K562 (cell line): Measurements from ENCODE around the gene RIPPLY3. TPM values are rescaled to one million over a fixed set of nuclear protein-coding genes. Genes with fewer than 3 reads are reported as not detected.
A peak's percentile ranks its signal among the peaks of the same experiment; 100 is the strongest.

Experiments used
- CCAR2 ChIP-seq: fragments of 200-400 bp; formaldehyde crosslinking; IDR thresholded peaks from 2 replicates; pipeline ENCODE4 v1.6.1; 2017; ENCODE audit warnings: mild to moderate bottlenecking, low read depth, low read length
- E2F3 ChIP-seq: fragments of 250-450 bp; sonication (Bioruptor Pico); IDR thresholded peaks from 2 replicates; pipeline ENCODE4 v1.4.0; 2020; ENCODE audit warnings: mild to moderate bottlenecking
- EP300 ChIP-seq: IDR thresholded peaks from 2 replicates; pipeline ENCODE4 v1.6.1; 2012; ENCODE audit warnings: low read length, improper control_type of control experiment
- FOXA1 ChIP-seq: fragments of 450-650 bp; IDR thresholded peaks from 2 replicates; pipeline ENCODE4 v1.6.1; 2016; ENCODE audit warnings: mild to moderate bottlenecking, borderline replicate concordance
- FOXM1 ChIP-seq, 2 experiments: fragments of 450-650 bp in 1 of 2; sonication (generic) in 1 of 2; formaldehyde crosslinking in 1 of 2; IDR thresholded peaks; 2 replicates each; pipeline versions ENCODE4 v1.6.1 to v1.9.0; 2017 to 2022; ENCODE audit warnings: low read depth in 2 of 2, mild to moderate bottlenecking in 2 of 2, missing genetic modification reagents in 1 of 2, moderate library complexity in 1 of 2
- FUS ChIP-seq: fragments of 200-400 bp; formaldehyde crosslinking; optimal IDR thresholded peaks from 2 replicates; pipeline ENCODE3; 2017; ENCODE audit warnings: low read depth, low read length
- GATA2 ChIP-seq: sonication (generic); formaldehyde crosslinking; IDR thresholded peaks from 2 replicates; pipeline ENCODE4 v1.4.0; 2020; ENCODE audit warnings: mild to moderate bottlenecking, missing genetic modification reagents
- GTF2E2 ChIP-seq: fragments of 200-800 bp; sonication (Bioruptor generic); IDR thresholded peaks from 2 replicates; pipeline ENCODE4 v1.6.1; 2016; ENCODE audit warnings: missing genetic modification characterization, missing compliant biosample characterization
- HEY1 ChIP-seq: fragments of 250-450 bp; sonication (Bioruptor Pico); IDR thresholded peaks from 2 replicates; pipeline ENCODE4 v1.5.0; 2020; ENCODE audit warnings: mild to moderate bottlenecking, moderate library complexity, borderline replicate concordance
- HNRNPH1 ChIP-seq: fragments of 200-400 bp; formaldehyde crosslinking; optimal IDR thresholded peaks from 2 replicates; pipeline ENCODE3; 2017; ENCODE audit warnings: low read depth, mild to moderate bottlenecking, low read length, moderate library complexity
- JUN ChIP-seq, 2 experiments: sonication (generic) in 1 of 2; formaldehyde crosslinking in 1 of 2; IDR thresholded peaks; 2 replicates each; pipeline versions ENCODE4 v1.6.1 to v1.8.0; 2012 to 2022; ENCODE audit warnings: borderline replicate concordance in 2 of 2, mild to moderate bottlenecking in 2 of 2, improper control_type of control experiment in 1 of 2, low read depth in 1 of 2, low read length in 1 of 2, missing genetic modification reagents in 1 of 2
- NUFIP1 ChIP-seq: fragments of 450-650 bp; IDR thresholded peaks from 2 replicates; pipeline ENCODE4 v1.6.1; 2018; ENCODE audit not compliant: partially characterized antibody
- SPI1 ChIP-seq: IDR thresholded peaks from 2 replicates; pipeline ENCODE4 v1.6.1; 2011; ENCODE audit warnings: low read depth, low read length, control low read depth, borderline replicate concordance
- TCFL5 ChIP-seq: fragments of 250-450 bp; sonication (Bioruptor Pico); conservative IDR thresholded peaks from 2 replicates; pipeline ENCODE4 v1.6.1; 2021; ENCODE audit warnings: mild to moderate bottlenecking, moderate library complexity, matching md5 sums
- ZNF143 ChIP-seq: sonication (generic); formaldehyde crosslinking; IDR thresholded peaks from 2 replicates; pipeline ENCODE4 v1.9.0; 2022; ENCODE audit warnings: mild to moderate bottlenecking, missing genetic modification reagents
- ZNF764 ChIP-seq: fragments of 250-450 bp; sonication (Bioruptor Pico); IDR thresholded peaks from 2 replicates; pipeline ENCODE4 v1.4.0; 2020; ENCODE audit warnings: low read depth, mild to moderate bottlenecking, moderate library complexity
- polyA plus RNA-seq, 8 experiments: library from polyadenylated mRNA; depleted of rRNA in 4 of 8; stranded (reverse) in 5 of 8; unstranded in 3 of 8; fragments of >200 nt; fragmentation: Nextera tagmentation in 2 of 8; fragmentation: Illumina TruSeq in 1 of 8; extraction: Ambion mirVana in 2 of 8; extraction: Trizol in 1 of 8; gene quantifications; 2 replicates each; pipeline versions ENCODE4 v1.2.1 to v1.2.3, GENCODE V29; 2011 to 2014; ENCODE audit warnings: inconsistent platforms in 1 of 8, missing spikeins in 1 of 8
- total RNA-seq, 7 experiments: library from RNA; depleted of rRNA in 6 of 7; stranded (reverse); fragments of >200 nt in 6 of 7; fragmentation: Illumina TruSeq in 2 of 7; extraction: Trizol in 2 of 7; gene quantifications; 2 replicates each; pipeline versions ENCODE4 v1.2.1 to v1.2.3, GENCODE V29; 2011 to 2021; ENCODE audit warnings: low replicate concordance in 1 of 7
- TF ChIP-seq, protein P1 (sequence below): sonication (generic); formaldehyde crosslinking; IDR thresholded peaks from 2 replicates; pipeline ENCODE4 v1.8.0; 2022; ENCODE audit warnings: mild to moderate bottlenecking, missing genetic modification reagents
- TF ChIP-seq, protein P2 (sequence below), 2 experiments: fragments of 450-650 bp in 1 of 2; IDR thresholded peaks; 2 replicates each; pipeline ENCODE4 v1.6.1; 2011 to 2017; ENCODE audit warnings: low read depth in 2 of 2, antibody characterized with exemption in 1 of 2, borderline replicate concordance in 1 of 2, low read length in 1 of 2, mild to moderate bottlenecking in 1 of 2, mixed read lengths in 1 of 2; ENCODE audit not compliant: control insufficient read depth in 1 of 2
- TF ChIP-seq, protein P3 (sequence below), 2 experiments: fragments of 150-350 bp in 1 of 2; IDR thresholded peaks; 2 replicates each; pipeline ENCODE4 v1.6.1; 2012 to 2016; ENCODE audit warnings: low read depth in 2 of 2, low read length in 2 of 2, mild to moderate bottlenecking in 1 of 2, moderate library complexity in 1 of 2

RIPPLY3 gene
- total and polyA plus RNA-seq, 9 of the 15 experiments (the other 6 are each of a cell fraction or from before 2014, with no cell fraction given), result not detected

DNA sequence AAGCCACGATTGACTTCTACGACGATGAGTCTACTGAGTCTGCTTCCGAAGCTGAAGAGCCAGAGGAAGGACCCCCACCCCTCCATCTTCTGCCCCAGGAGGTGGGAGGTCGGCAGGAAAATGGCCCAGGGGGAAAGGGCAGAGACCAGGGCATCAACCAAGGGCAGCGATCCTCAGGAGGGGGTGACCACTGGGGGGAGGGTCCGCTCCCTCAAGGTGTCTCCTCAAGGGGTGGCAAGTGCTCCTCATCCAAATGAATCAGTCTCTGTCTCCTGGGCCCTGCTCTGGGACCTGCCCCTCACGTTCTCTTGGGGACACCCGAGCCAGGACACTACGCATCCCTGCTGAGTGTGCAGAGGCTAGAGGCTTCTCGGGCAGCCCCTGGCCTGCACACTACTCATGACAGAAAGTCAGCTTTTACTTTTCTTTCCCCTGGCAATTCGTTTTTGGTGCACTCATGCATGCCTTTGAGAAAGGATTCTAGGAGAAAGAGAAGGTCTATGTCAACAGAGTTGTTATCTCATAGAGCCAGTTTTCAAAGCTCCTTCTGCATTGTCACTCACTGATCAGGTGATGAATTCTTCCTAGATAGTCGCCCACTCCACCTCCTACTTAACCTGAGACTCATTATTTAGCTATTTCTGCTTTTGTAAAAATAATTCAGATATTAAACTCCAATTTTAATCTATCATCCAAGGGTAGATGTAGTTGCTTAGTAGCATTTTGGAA lies 11.6 kb downstream of the RIPPLY3 start (continued):
- TF ChIP-seq, protein P1, sequence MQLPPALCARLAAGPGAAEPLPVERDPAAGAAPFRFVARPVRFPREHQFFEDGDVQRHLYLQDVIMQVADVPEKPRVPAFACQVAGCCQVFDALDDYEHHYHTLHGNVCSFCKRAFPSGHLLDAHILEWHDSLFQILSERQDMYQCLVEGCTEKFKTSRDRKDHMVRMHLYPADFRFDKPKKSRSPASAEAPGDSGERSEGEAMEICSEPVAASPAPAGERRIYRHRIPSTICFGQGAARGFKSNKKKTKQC, result no peak
- TF ChIP-seq ZNF143 (CRISPR knock-in tag), result no peak
- no peak for TF ChIP-seq CCAR2
- TF ChIP-seq ZNF764 (CRISPR knock-in tag), result no peak
- no peak for TF ChIP-seq E2F3 (CRISPR knock-in tag)
- no peak for TF ChIP-seq JUN (IDR thresholded peaks at IDR 0.05; ENCODE audit: borderline replicate concordance, low read depth, low read length)
- no peak for TF ChIP-seq JUN (CRISPR knock-in tag; IDR thresholded peaks at IDR 0.05; ENCODE audit: borderline replicate concordance)
- no peak for TF ChIP-seq TCFL5 (CRISPR knock-in tag)
- TF ChIP-seq, protein P2, sequence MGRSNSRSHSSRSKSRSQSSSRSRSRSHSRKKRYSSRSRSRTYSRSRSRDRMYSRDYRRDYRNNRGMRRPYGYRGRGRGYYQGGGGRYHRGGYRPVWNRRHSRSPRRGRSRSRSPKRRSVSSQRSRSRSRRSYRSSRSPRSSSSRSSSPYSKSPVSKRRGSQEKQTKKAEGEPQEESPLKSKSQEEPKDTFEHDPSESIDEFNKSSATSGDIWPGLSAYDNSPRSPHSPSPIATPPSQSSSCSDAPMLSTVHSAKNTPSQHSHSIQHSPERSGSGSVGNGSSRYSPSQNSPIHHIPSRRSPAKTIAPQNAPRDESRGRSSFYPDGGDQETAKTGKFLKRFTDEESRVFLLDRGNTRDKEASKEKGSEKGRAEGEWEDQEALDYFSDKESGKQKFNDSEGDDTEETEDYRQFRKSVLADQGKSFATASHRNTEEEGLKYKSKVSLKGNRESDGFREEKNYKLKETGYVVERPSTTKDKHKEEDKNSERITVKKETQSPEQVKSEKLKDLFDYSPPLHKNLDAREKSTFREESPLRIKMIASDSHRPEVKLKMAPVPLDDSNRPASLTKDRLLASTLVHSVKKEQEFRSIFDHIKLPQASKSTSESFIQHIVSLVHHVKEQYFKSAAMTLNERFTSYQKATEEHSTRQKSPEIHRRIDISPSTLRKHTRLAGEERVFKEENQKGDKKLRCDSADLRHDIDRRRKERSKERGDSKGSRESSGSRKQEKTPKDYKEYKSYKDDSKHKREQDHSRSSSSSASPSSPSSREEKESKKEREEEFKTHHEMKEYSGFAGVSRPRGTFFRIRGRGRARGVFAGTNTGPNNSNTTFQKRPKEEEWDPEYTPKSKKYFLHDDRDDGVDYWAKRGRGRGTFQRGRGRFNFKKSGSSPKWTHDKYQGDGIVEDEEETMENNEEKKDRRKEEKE (IDR thresholded peaks at IDR 0.05; ENCODE audit: borderline replicate concordance in 1 of 2, control insufficient read depth in 1 of 2, low read depth in 2 of 2, low read length in 1 of 2), result no peak
- no peak for TF ChIP-seq HNRNPH1
- peak; percentile 49; the same call in 1 of the 2 replicates for TF ChIP-seq FOXM1 (IDR thresholded peaks at IDR 0.05; ENCODE audit: low read depth)
- no peak for TF ChIP-seq FOXM1 (CRISPR knock-in tag; IDR thresholded peaks at IDR 0.05; ENCODE audit: low read depth)
- TF ChIP-seq EP300, result peak; percentile 71
- no peak for TF ChIP-seq NUFIP1
- TF ChIP-seq GTF2E2 (tag), result no peak
- no peak for TF ChIP-seq FUS
- TF ChIP-seq, protein P3, sequence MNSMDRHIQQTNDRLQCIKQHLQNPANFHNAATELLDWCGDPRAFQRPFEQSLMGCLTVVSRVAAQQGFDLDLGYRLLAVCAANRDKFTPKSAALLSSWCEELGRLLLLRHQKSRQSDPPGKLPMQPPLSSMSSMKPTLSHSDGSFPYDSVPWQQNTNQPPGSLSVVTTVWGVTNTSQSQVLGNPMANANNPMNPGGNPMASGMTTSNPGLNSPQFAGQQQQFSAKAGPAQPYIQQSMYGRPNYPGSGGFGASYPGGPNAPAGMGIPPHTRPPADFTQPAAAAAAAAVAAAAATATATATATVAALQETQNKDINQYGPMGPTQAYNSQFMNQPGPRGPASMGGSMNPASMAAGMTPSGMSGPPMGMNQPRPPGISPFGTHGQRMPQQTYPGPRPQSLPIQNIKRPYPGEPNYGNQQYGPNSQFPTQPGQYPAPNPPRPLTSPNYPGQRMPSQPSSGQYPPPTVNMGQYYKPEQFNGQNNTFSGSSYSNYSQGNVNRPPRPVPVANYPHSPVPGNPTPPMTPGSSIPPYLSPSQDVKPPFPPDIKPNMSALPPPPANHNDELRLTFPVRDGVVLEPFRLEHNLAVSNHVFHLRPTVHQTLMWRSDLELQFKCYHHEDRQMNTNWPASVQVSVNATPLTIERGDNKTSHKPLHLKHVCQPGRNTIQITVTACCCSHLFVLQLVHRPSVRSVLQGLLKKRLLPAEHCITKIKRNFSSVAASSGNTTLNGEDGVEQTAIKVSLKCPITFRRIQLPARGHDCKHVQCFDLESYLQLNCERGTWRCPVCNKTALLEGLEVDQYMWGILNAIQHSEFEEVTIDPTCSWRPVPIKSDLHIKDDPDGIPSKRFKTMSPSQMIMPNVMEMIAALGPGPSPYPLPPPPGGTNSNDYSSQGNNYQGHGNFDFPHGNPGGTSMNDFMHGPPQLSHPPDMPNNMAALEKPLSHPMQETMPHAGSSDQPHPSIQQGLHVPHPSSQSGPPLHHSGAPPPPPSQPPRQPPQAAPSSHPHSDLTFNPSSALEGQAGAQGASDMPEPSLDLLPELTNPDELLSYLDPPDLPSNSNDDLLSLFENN (IDR thresholded peaks at IDR 0.05; ENCODE audit: low read depth in 2 of 2, low read length in 2 of 2), result no peak
- peak; percentile 61 for TF ChIP-seq GATA2 (CRISPR knock-in tag)
- TF ChIP-seq HEY1 (CRISPR knock-in tag), result no peak
- TF ChIP-seq FOXA1, result 0 out of 2 replicates have a peak, but pooled peaks have one; percentile 36
- TF ChIP-seq SPI1, result no peak
